T follicular helper cell (primary cell): ENCODE results near the gene LRRC40.

Experiments
- DNase-seq: peaks from one replicate; pipeline ENCODE4 v3.0.0-alpha.2; 2020; ENCODE audit warnings: low read depth

LRRC40 gene

GRCh38 chr1:70115315-70115714 is 90.1 kb downstream of the LRRC40 start:
- DNase-seq, result no peak

GRCh38 chr1:70112838-70113237 is 92.5 kb downstream of the LRRC40 start:
- no peak for DNase-seq

- DNase-seq, result no peak
These were observed 96.1 kb downstream of the LRRC40 start for GRCh38 chr1:70109241-70109640.

GRCh38 chr1:70103770-70104169 is 101.6 kb downstream of the LRRC40 start:
- DNase-seq, result no peak

GRCh38 chr1:70101774-70102173 is 103.6 kb downstream of the LRRC40 start:
- DNase-seq, result no peak

- DNase-seq, result no peak
These were observed 104.1 kb downstream of the LRRC40 start for GRCh38 chr1:70101231-70101630.
